CD4-positive, alpha-beta T cell treated with Interleukin-6 for 4 hours (primary cell): ENCODE data around the gene TCIRG1.

Experiments
- DNase-seq: peaks from one replicate; pipeline ENCODE4 v3.0.0-alpha.2; 2020; ENCODE audit warnings: mixed read lengths

The TCIRG1 gene

DNA sequence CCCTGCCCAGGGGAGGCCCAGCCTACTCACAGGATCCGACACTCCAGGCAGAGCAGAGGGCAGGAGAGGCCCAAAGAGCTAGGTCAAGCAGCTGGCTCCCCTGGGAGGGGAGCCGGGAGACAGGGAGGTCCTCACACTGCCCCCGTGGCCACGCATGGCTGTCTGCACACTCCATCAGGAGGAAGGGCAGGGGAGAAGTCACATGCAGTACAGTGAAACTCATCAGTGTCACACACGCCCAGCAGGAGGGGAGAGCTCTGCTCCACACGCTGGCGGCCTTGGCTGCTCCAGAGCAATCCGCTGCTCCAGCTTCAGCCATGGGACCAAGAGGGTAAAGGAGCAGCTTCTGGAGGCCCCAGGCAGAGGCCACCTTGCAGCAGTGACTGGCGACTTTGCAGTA is 14.3 kb downstream of the TCIRG1 start:
- DNase-seq: no peak

DNA sequence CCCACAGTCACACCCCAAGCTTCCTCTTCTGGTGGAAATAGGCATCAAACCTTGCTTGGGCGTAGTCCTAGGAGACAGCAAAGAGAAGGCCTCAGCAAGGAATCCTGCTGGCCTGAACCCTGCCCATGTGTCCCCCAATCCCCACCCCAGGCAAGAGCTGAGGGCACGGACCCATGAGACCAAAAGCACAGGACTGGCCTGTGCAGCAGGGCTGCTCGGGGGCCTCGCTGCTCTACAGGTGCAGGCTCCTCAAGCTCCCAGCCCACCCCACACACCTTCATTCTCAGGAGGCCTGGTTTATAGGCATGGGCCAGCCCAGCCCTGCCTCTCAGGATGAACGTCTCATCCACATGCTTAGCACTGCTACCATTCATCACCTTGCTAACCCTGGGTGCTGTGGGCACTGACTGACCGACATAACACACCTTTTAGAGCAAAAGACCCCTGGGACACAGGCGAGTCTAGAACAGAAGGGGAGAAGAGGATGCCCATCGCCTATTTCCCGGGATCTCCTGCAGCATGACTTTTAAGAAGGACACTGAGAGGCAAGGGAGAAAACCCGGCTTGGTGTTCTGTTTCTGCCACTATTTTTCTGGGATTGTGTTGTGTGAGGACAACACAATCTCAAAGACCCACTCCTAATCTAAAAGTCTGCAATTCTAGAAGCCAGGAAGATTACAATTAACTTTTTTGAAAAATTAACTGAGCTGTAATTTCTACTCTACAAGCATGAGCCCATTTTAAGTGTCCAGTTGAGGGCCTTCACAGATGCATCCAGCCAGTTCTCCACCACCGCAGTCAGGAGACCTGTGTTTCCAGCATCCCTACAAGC is 15.4 kb downstream of the TCIRG1 start:
- DNase-seq: no peak

- DNase-seq: no peak
Observed at GRCh38 chr11:68056317-68057285, 17.8 kb downstream of the TCIRG1 start.

DNA sequence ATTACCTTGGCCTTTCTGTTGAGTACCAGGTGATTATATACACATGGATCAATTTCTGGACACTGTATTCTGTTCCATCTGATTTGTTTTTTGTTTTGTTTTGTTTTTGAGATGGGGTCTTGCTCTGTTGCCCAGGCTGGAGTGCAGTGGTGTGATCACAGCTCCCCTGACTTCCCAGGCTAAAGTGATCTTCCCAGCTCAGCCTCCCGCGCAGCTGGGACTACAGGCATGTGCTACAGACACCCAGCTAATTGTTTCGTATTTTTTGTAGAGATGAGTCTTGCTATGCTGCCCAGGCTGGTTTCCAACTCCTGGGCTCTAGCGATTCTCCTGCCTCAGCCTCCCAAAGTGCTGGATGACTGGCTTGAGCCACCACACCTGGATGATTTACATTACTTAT is 19.0 kb downstream of the TCIRG1 start:
- no peak for DNase-seq

DNA sequence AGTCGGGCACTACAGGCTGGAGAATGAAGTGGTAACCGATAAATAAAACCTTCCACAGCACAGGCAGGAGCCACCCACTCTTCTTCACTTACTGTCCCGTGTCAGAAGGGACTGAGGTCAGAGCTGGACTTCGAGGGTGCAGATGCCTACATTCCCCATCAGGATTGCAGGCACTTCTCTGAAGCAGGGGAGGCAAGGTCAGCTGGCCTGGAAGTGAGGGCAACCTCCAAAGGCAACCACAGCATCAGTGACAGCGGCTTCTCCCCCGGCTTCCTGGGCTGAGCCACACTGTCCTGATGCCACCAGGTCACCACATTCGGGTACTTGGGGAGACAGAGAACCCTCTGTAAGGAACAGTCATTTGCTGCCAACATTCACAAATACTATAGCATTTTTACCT is 22.7 kb downstream of the TCIRG1 start:
- no peak for DNase-seq

DNA sequence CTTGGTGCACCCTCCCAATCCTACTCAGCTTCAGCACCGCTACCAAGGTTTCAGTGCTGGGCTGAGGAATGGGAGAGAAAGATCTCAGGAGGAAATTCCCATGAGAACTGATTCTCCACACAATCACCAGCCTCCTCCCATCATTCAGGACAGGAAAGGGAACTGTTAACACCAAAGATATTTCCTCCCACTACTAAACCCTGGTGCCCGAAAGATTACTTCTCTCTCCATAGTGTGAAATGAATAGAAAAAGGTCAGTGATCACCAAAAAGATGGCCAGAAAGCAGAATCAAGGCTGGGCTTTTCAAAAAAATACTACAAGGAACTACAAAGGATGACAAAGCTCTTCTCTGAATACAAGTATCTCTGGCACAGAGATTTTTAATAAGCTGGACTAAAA is 26.1 kb downstream of the TCIRG1 start:
- DNase-seq: no peak

DNA sequence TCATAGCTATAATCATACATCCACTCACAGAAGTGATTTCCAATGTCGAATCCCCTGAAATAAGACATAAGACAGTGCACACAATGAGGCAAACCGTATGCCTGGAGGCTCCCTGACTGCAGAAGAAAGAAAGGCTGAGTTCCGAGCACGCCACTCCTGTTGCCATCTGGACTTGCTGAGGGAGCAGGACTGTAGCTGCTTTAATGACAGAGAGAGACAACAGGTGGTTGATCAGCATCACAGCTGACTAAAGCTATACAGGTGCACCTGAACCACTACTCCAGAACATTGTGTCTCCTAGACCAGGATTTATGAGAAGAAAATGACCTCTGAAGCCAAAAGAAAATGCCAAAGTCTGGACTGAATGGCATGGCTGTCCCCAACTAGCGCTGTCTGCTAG is 27.0 kb downstream of the TCIRG1 start:
- no peak for DNase-seq

- DNase-seq: no peak
Observed at GRCh38 chr11:68066742-68067141, 27.9 kb downstream of the TCIRG1 start.

GRCh38 chr11:68067991-68068390 is 29.2 kb downstream of the TCIRG1 start:
- no peak for DNase-seq

GRCh38 chr11:68071281-68072048 is 32.6 kb downstream of the TCIRG1 start:
- DNase-seq: no peak

GRCh38 chr11:68074584-68075352 is 35.9 kb downstream of the TCIRG1 start:
- no peak for DNase-seq

DNA sequence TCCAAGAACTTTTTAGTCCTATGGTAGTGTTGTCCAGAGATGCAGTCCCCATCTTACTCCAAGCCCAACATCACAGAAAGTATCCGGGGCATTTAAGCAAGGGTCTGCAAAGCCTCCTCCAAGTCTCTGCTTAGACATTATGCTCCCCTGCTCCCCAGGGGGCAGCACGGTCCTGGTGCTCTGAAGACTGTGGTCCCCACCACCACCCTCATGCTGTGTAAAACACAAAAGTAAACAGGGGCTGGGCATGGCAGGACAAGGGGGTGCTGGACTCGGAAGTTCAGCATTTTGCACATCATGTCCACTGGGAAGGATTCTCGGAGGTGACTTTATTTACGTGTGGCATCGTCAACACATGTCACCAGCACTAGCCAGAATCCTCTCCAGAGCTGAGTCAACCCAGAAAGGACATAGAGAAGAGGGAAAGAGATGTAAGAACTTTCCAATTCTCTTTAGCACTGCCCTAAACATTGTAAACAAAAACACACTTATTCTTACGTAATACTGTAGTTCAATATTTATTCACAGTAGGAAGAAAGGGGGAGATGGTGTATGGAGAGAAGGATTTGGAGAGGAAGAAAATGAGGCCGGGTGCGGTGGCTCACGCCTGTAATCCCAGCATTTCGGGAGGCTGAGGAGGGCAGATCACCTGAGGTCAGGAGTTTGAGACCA is 37.7 kb downstream of the TCIRG1 start:
- DNase-seq: no peak

- no peak for DNase-seq
Observed at GRCh38 chr11:68077617-68078582, 39.1 kb downstream of the TCIRG1 start.

- no peak for DNase-seq
Observed at GRCh38 chr11:68080860-68081259, 42.0 kb downstream of the TCIRG1 start.

DNA sequence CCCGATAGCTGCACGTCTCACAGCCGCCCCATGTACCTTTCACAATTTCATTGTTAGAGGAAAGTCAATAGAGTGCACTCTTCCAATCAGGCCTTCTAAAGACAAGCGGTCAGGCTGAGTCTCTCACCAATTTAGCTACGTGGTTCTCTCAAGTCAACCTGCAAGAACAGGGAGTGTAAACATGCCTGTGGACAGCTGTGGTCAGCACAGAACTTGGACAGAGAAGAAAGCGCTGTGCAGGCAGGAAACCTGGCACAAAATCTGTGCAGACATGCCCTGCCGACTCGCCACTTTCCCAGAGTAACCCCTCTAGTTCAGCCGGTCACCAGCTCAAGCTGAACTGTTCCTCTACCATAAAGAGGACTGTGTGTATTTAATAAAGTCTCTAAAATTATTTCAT is 42.9 kb downstream of the TCIRG1 start:
- DNase-seq: no peak

DNA sequence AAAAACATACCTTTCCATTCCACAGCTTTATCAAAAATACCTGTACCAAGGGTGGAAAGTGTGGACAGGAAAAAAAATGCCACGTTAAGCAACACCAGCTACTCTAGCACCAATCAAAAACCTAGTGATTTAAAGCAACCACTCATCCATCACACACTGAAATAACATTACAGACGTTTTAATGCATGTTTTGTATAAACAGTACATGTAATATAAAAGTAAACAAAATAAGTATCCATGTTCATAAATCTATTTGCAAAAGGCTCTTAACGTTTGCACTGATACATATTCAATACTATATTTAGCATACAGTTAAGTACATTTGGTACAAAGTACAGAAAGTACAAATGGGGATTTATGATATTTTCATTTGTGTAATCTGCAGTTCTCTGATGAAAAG is 43.7 kb downstream of the TCIRG1 start:
- no peak for DNase-seq

DNA sequence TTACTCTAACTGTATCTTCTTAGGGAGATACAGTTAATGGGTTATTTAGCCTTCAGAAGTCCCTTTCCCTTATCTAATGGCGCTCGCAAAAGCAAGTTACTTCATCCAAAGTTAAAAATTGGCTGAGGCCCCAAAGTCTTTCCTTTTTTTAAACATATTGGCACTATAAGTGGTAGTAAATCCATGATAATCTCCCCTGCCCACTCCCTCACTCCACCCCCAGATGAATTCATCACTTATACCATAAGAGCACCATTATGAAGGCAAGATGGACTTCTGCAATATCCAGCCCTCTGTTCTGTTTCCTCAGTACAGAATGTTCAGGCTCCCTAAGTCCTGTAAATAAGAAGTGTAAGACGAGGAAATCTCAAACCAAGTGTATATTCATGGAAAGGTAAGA is 44.7 kb downstream of the TCIRG1 start:
- no peak for DNase-seq

- no peak for DNase-seq
Observed at GRCh38 chr11:68089679-68090078, 50.9 kb downstream of the TCIRG1 start.

- DNase-seq: no peak
Observed at GRCh38 chr11:68090287-68090686, 51.5 kb downstream of the TCIRG1 start.

DNA sequence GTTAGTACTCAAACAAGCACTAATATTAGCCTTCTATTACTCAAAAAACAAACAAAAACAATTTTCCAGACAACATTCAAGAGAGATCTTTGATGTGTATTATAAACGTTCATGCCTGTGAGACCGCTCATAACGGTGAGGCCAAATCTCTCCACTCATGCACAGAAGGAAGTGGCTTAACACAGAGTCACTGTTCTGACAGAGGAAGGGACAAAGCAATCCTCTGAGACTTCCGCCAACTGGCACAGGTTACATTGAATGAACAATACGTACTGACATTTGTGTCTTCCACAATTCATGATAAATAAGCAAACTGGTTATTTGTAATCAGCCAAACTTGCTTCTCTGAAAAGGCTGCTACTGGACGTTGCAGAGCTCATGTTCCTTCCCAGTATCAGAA is 51.9 kb downstream of the TCIRG1 start:
- no peak for DNase-seq

- no peak for DNase-seq
Observed at GRCh38 chr11:68092411-68092810, 53.6 kb downstream of the TCIRG1 start.
